Muscle layer of duodenum (tissue), 2 donors: ENCODE measurements around the gene TMBIM4.

Experiments used
- H3K27ac ChIP-seq: one replicate; pipeline ENCODE4 v1.7.0; 2013; ENCODE audit warnings: mild to moderate bottlenecking, low read length
- H3K27me3 ChIP-seq: one replicate; pipeline ENCODE4 v1.7.0; 2013; ENCODE audit warnings: low read depth, mild to moderate bottlenecking, control low read depth, low read length
- H3K36me3 ChIP-seq, 2 donors: one replicate each; pipeline ENCODE4 v1.7.0; 2013; ENCODE audit warnings: low read length in 2 of 2, control low read depth in 1 of 2, mild to moderate bottlenecking in 1 of 2; ENCODE audit not compliant: insufficient read depth in 2 of 2, control insufficient read depth in 1 of 2
- H3K4me1 ChIP-seq, 2 donors: one replicate each; pipeline ENCODE4 v1.7.0; 2013; ENCODE audit warnings: low read length in 2 of 2, mild to moderate bottlenecking in 2 of 2, control low read depth in 1 of 2, moderate library complexity in 1 of 2; ENCODE audit not compliant: insufficient read depth in 2 of 2, control insufficient read depth in 1 of 2
- H3K4me3 ChIP-seq, 2 donors: one replicate each; pipeline ENCODE4 v1.7.0; 2013; ENCODE audit warnings: low read length in 2 of 2, low read depth in 1 of 2, mild to moderate bottlenecking in 1 of 2
- H3K9me3 ChIP-seq, 2 donors: one replicate each; pipeline ENCODE4 v1.7.0; 2013; ENCODE audit warnings: low read length in 2 of 2, control low read depth in 1 of 2, mild to moderate bottlenecking in 1 of 2; ENCODE audit not compliant: control insufficient read depth in 1 of 2
- donor health status: healthy.

The TMBIM4 gene

GRCh38 chr12:66113471-66113870, 56.3 kb downstream of the TMBIM4 start:
- H3K27me3 ChIP-seq = no peaks in the 10 kb centered on the region
- H3K27ac ChIP-seq = no peak overlapping the region
- H3K36me3 ChIP-seq = no peaks in the 10 kb centered on the region
- H3K9me3 ChIP-seq = no peaks in the 10 kb centered on the region
- H3K4me3 ChIP-seq = no peak overlapping the region
- no peaks in the 10 kb centered on the region for H3K4me1 ChIP-seq

GRCh38 chr12:66111605-66112004, 58.2 kb downstream of the TMBIM4 start:
- Histone ChIP-seq H3K9me3 (no peaks in the 10 kb centered on the region), H3K4me1 (no peaks in the 10 kb centered on the region), H3K27ac (no peak overlapping the region), H3K36me3 (no peaks in the 10 kb centered on the region), H3K4me3 (no peak overlapping the region), H3K27me3 (no peaks in the 10 kb centered on the region)

- Histone ChIP-seq H3K9me3 (no peaks in the 10 kb centered on the region), H3K4me3 (no peak overlapping the region), H3K4me1 (no peaks in the 10 kb centered on the region), H3K27ac (no peak overlapping the region), H3K27me3 (no peaks in the 10 kb centered on the region), H3K36me3 (no peaks in the 10 kb centered on the region)
Observed at GRCh38 chr12:66109056-66109455, 60.7 kb downstream of the TMBIM4 start.

- Histone ChIP-seq H3K4me1 (no peaks in the 10 kb centered on the region), H3K27me3 (no peaks in the 10 kb centered on the region), H3K4me3 (no peak overlapping the region), H3K36me3 (no peaks in the 10 kb centered on the region), H3K27ac (no peak overlapping the region), H3K9me3 (no peaks in the 10 kb centered on the region)
Observed at GRCh38 chr12:66108386-66108785, 61.4 kb downstream of the TMBIM4 start.

GRCh38 chr12:66107451-66107915, 62.3 kb downstream of the TMBIM4 start:
- Histone ChIP-seq H3K27ac (no peak overlapping the region), H3K4me1 (no peaks in the 10 kb centered on the region), H3K9me3 (no peaks in the 10 kb centered on the region), H3K27me3 (no peaks in the 10 kb centered on the region), H3K36me3 (no peaks in the 10 kb centered on the region), H3K4me3 (no peak overlapping the region)

- Histone ChIP-seq H3K36me3 (no peaks in the 10 kb centered on the region), H3K27ac (no peak overlapping the region), H3K27me3 (no peaks in the 10 kb centered on the region), H3K9me3 (no peaks in the 10 kb centered on the region), H3K4me1 (no peaks in the 10 kb centered on the region), H3K4me3 (no peak overlapping the region)
Observed at GRCh38 chr12:66103016-66103913, 66.5 kb downstream of the TMBIM4 start.

GRCh38 chr12:66092559-66093269, 77.1 kb downstream of the TMBIM4 start:
- Histone ChIP-seq H3K27ac (no peak overlapping the region), H3K27me3 (no peaks in the 10 kb centered on the region)

GRCh38 chr12:66090157-66090556, 79.6 kb downstream of the TMBIM4 start:
- H3K4me3 ChIP-seq = no peak overlapping the region
- H3K4me1 ChIP-seq = no peaks in the 10 kb centered on the region
- H3K27ac ChIP-seq = no peak overlapping the region
- H3K27me3 ChIP-seq = no peaks in the 10 kb centered on the region
- H3K9me3 ChIP-seq = no peaks in the 10 kb centered on the region
- H3K36me3 ChIP-seq = no peaks in the 10 kb centered on the region

More at GRCh38 chr12:66092559-66093269, 77.1 kb downstream of the TMBIM4 start:
- H3K36me3 ChIP-seq = no peaks in the 10 kb centered on the region
- H3K9me3 ChIP-seq = no peaks in the 10 kb centered on the region
- no peak overlapping the region for H3K4me3 ChIP-seq
- H3K4me1 ChIP-seq = no peaks in the 10 kb centered on the region

GRCh38 chr12:66087365-66087943, 82.3 kb downstream of the TMBIM4 start:
- Histone ChIP-seq H3K4me1 (no peaks in the 10 kb centered on the region), H3K9me3 (peaks cover 0 to 5% of the 10 kb centered on the region in 2 donors), H3K27me3 (no peaks in the 10 kb centered on the region), H3K36me3 (no peaks in the 10 kb centered on the region), H3K27ac (no peak overlapping the region), H3K4me3 (no peak overlapping the region)

- H3K4me3 ChIP-seq = no peak overlapping the region
- no peaks in the 10 kb centered on the region for H3K27me3 ChIP-seq
- H3K36me3 ChIP-seq = no peaks in the 10 kb centered on the region
- H3K27ac ChIP-seq = no peak overlapping the region
- H3K9me3 ChIP-seq = peaks cover 0 to 5% of the 10 kb centered on the region in 2 donors
- no peaks in the 10 kb centered on the region for H3K4me1 ChIP-seq
Observed at GRCh38 chr12:66085998-66086397, 83.8 kb downstream of the TMBIM4 start.
